Natural killer cell (primary cell): Measurements from ENCODE around the gene CNPY1. TPM values are rescaled to one million over a fixed set of nuclear protein-coding genes. Genes with fewer than 3 reads are reported as not detected.

Experiments used
- ATAC-seq, 3 donors: fragments of 150-1000 bp in 2 of 3; fragments of 200-7000 bp in 1 of 3; cut with Tn5 transposase; 1 replicate in 1 of 3; 2 replicates in 2 of 3; pipeline ENCODE4 v1.10.0; 2021; ENCODE audit warnings: mild to moderate bottlenecking in 2 of 3, moderate library complexity in 2 of 3
- DNase-seq, 2 donors: peaks; one replicate each; pipeline versions ENCODE4 v3.0.0 to v3.0.0-alpha.2; 2013 to 2021; ENCODE audit warnings: mixed read lengths in 1 of 2
- H3K27ac ChIP-seq: one replicate; pipeline ENCODE4 v1.5.1; 2013; ENCODE audit warnings: mild to moderate bottlenecking, low read length
- H3K27me3 ChIP-seq: one replicate; pipeline ENCODE4 v1.6.1; 2013; ENCODE audit warnings: low read length; ENCODE audit not compliant: control insufficient read depth, insufficient read depth
- H3K36me3 ChIP-seq: one replicate; pipeline ENCODE4 v1.6.1; 2013; ENCODE audit warnings: low read length; ENCODE audit not compliant: control insufficient read depth, insufficient read depth
- H3K4me1 ChIP-seq: one replicate; pipeline ENCODE4 v1.6.1; 2013; ENCODE audit warnings: low read length; ENCODE audit not compliant: control insufficient read depth, insufficient read depth
- H3K4me3 ChIP-seq: one replicate; pipeline ENCODE4 v1.5.1; 2013; ENCODE audit warnings: low read length
- H3K9me3 ChIP-seq: one replicate; pipeline ENCODE4 v1.6.1; 2013; ENCODE audit warnings: low read length; ENCODE audit not compliant: control insufficient read depth, insufficient read depth
- H3K27ac Mint-ChIP-seq, 2 donors: one replicate each; pipeline ENCODE4 v1.8.0; 2022; ENCODE audit warnings: mild to moderate bottlenecking in 2 of 2, mixed read lengths in 2 of 2, moderate library complexity in 1 of 2
- H3K27me3 Mint-ChIP-seq, 2 donors: one replicate each; pipeline ENCODE4 v1.8.0; 2022; ENCODE audit warnings: low read depth in 2 of 2, mixed read lengths in 2 of 2
- H3K36me3 Mint-ChIP-seq: one replicate; pipeline ENCODE4 v1.8.0; 2022; ENCODE audit warnings: mixed read lengths
- H3K4me1 Mint-ChIP-seq, 2 donors: one replicate each; pipeline ENCODE4 v1.8.0; 2022; ENCODE audit warnings: mixed read lengths in 2 of 2
- H3K4me3 Mint-ChIP-seq: one replicate; pipeline ENCODE4 v1.8.0; 2022; ENCODE audit warnings: mild to moderate bottlenecking, moderate library complexity, mixed read lengths
- H3K9me3 Mint-ChIP-seq, 2 donors: one replicate each; pipeline ENCODE4 v1.8.0; 2022; ENCODE audit warnings: mixed read lengths in 2 of 2
- WGBS: methylation state at CpG from one replicate; pipeline ENCODE4 v1.1.7; 2013; ENCODE audit warnings: missing lambda C conversion rate; ENCODE audit not compliant: insufficient coverage; 5-methylcytosine and 5-hydroxymethylcytosine counted together
- intact Hi-C: fragments of 100-400 bp; cut with micrococcal nuclease; formaldehyde crosslinking; loops from one replicate; pipeline ENCODE4 v1.14.2; 2022
- total RNA-seq, 4 donors: library from RNA; stranded (reverse); fragments of 120-200 nt in 1 of 4; gene quantifications; one replicate each; pipeline versions ENCODE4 v1.2.3 to v1.2.4, GENCODE V29; 2013 to 2022
- TF ChIP-seq, protein P1 (sequence below): fragments of 200-600 bp; IDR thresholded peaks from one replicate; pipeline ENCODE4 v1.8.0; 2022; ENCODE audit warnings: antibody characterized with exemption

The CNPY1 gene
- total RNA-seq, 3 donors from 2014 or later (not counting 1 experiment from before 2014, with no cell fraction given), result not detected

DNA sequence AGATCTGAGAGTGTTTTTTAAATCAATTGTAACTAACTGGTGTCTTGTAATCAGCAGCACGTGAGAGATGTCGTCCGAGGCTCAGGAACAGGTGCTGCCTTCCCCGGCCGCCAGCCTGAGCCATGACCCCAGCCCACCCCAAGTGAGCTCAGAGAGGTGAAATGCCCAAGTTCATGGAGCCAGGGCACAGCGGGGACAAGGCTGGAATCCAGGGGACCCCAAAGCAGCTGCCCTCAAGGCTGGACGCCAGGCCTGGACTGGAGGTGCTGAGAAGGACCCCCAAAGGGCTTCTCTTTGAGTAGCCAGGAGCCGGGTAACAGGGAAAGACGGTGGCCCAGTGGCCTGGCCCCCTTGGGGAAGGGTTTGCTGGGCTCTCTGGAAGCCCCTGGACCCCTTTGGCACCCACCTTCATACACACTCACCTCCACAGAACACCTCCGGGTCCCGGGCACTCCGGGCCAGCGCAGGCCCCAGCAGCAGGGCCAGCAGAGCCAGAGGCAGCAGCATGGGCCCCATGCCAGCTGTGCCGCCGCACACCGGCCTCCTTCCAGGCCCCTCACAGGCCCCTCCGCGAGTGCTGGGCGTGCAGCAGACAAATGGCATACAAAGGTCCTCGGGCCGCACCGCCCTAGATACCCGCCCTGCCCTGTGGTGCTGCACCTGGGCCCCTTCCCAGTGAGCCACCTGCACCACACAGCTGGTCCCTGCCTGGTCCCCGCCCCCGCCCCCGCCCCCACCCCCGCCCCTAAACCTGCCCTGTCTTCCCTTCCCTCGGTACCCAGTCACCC, 24.0 kb upstream of the CNPY1 start:
- Histone ChIP-seq H3K36me3 (no peaks in the 10 kb centered on the region), H3K4me1 (no peaks in the 10 kb centered on the region), H3K27ac (no peak overlapping the region), H3K4me3 (no peak overlapping the region), H3K9me3 (no peaks in the 10 kb centered on the region), H3K27me3 (no peaks in the 10 kb centered on the region)
- Mint-ChIP-seq H3K9me3 (no peaks in the 10 kb centered on the region), H3K4me3 (no peak overlapping the region), H3K27ac (no peak overlapping the region), H3K4me1 (no peaks in the 10 kb centered on the region), H3K27me3 (peaks cover 0 to 6% of the 10 kb centered on the region in 2 donors), H3K36me3 (no peaks in the 10 kb centered on the region)
- DNase-seq (no peak), ATAC-seq (no peak)
- intact Hi-C loops, result no loop called here
- WGBS, result 91% methylated on average over 24 of the region's 28 CpGs
- TF ChIP-seq, protein P1, sequence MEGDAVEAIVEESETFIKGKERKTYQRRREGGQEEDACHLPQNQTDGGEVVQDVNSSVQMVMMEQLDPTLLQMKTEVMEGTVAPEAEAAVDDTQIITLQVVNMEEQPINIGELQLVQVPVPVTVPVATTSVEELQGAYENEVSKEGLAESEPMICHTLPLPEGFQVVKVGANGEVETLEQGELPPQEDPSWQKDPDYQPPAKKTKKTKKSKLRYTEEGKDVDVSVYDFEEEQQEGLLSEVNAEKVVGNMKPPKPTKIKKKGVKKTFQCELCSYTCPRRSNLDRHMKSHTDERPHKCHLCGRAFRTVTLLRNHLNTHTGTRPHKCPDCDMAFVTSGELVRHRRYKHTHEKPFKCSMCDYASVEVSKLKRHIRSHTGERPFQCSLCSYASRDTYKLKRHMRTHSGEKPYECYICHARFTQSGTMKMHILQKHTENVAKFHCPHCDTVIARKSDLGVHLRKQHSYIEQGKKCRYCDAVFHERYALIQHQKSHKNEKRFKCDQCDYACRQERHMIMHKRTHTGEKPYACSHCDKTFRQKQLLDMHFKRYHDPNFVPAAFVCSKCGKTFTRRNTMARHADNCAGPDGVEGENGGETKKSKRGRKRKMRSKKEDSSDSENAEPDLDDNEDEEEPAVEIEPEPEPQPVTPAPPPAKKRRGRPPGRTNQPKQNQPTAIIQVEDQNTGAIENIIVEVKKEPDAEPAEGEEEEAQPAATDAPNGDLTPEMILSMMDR, result no peak

DNA sequence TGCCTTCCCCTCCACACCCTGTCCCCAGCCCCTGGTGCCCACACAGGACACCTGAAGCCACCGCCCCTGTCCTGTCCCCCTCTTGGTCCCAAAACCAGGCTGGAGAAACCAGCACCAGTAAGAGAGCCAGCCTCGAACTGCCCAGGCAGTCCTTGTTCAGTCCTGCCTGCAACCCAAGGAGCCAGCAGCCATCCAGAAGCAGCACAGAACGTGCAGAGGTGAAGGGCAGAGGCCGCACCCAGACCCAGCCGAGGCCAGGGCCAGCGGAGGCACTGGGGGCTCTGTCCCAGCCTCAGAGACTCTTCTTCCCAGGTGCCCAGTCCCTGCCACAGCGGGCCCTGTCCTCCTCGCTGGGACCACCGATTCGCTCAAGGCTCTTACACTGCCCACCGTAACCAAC, 23.3 kb upstream of the CNPY1 start:
- peaks cover 0 to 6% of the 10 kb centered on the region in 2 donors for H3K27me3 Mint-ChIP-seq
- H3K4me3 ChIP-seq, result no peak overlapping the region
- H3K27ac Mint-ChIP-seq, result no peak overlapping the region
- H3K4me3 Mint-ChIP-seq, result no peak overlapping the region
- no peaks in the 10 kb centered on the region for H3K36me3 ChIP-seq
- H3K27me3 ChIP-seq, result no peaks in the 10 kb centered on the region
- no peaks in the 10 kb centered on the region for H3K4me1 Mint-ChIP-seq
- H3K36me3 Mint-ChIP-seq, result no peaks in the 10 kb centered on the region
- H3K9me3 Mint-ChIP-seq, result no peaks in the 10 kb centered on the region
- H3K27ac ChIP-seq, result no peak overlapping the region
- H3K4me1 ChIP-seq, result no peaks in the 10 kb centered on the region
- intact Hi-C loops, result no loop called here
- WGBS, result 89% methylated on average over 11 of the region's 11 CpGs
- DNase-seq, result no peak
- H3K9me3 ChIP-seq, result no peaks in the 10 kb centered on the region
- no peak for ATAC-seq
- TF ChIP-seq, protein P1, result no peak

DNA sequence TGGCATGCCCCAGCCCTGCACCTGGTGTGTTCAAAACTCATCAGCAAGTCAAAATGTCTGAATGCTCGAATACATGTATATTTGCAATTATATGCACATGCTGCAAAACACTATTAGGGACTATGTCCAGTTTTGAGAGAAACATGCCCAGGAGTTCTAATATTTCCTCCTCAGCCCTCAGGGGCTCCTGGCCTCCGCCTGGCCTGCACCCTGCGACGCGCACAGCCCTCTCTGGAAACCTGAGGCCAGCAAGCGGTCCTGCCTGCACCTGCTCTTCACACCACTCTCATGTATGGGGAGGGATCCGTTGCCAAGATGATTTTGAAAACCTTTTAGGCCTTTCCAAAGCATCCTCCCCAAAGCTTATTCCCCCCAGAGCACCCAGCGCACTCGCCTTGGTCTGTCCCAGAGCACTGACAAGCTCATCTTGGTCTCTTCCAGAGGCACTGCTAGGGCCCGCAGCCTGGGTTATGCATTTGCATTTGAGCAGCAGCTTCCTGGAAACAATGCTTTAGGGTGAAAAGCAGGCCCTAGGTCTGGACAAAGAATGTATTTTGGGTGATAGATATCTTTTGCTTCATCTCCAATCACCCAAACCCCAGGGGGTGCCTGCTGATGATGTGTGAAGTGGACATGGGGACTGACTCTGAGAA, 22.6 kb upstream of the CNPY1 start:
- ATAC-seq, result no peak
- Mint-ChIP-seq H3K9me3 (no peaks in the 10 kb centered on the region), H3K27ac (no peak overlapping the region), H3K36me3 (no peaks in the 10 kb centered on the region), H3K27me3 (peaks cover 0 to 6% of the 10 kb centered on the region in 2 donors), H3K4me1 (no peaks in the 10 kb centered on the region), H3K4me3 (no peak overlapping the region)
- 83% methylated on average over 10 of the region's 10 CpGs for WGBS
- no peaks in the 10 kb centered on the region for H3K36me3 ChIP-seq
- TF ChIP-seq, protein P1, result no peak
- no peak for DNase-seq
- no peaks in the 10 kb centered on the region for H3K4me1 ChIP-seq
- intact Hi-C loops, result no loop called here
- no peak overlapping the region for H3K27ac ChIP-seq
- H3K27me3 ChIP-seq, result no peaks in the 10 kb centered on the region
- H3K9me3 ChIP-seq, result no peaks in the 10 kb centered on the region
- no peak overlapping the region for H3K4me3 ChIP-seq
